Left renal cortex interstitium (tissue), 4 donors: Measurements from ENCODE around the gene MAP3K9. TPM values are rescaled to one million over a fixed set of nuclear protein-coding genes. Genes with fewer than 3 reads are reported as not detected.

ENCODE experiments used
- DNase-seq, 4 donors: peaks; one replicate each; pipeline ENCODE4 v3.0.0-alpha.2; 2013; ENCODE audit warnings: low read depth in 4 of 4, low spot score in 2 of 4, missing footprints in 1 of 4
- polyA plus RNA-seq, 4 donors: library from polyadenylated mRNA; unstranded; fragments of 120-200 nt; gene quantifications; one replicate each; pipeline ENCODE4 v1.2.1, GENCODE V29; 2013; ENCODE audit not compliant: insufficient read length in 4 of 4

The MAP3K9 gene
- polyA plus RNA-seq, 4 donors = 3.3 to 5.4 (median 4.2) TPM

DNA sequence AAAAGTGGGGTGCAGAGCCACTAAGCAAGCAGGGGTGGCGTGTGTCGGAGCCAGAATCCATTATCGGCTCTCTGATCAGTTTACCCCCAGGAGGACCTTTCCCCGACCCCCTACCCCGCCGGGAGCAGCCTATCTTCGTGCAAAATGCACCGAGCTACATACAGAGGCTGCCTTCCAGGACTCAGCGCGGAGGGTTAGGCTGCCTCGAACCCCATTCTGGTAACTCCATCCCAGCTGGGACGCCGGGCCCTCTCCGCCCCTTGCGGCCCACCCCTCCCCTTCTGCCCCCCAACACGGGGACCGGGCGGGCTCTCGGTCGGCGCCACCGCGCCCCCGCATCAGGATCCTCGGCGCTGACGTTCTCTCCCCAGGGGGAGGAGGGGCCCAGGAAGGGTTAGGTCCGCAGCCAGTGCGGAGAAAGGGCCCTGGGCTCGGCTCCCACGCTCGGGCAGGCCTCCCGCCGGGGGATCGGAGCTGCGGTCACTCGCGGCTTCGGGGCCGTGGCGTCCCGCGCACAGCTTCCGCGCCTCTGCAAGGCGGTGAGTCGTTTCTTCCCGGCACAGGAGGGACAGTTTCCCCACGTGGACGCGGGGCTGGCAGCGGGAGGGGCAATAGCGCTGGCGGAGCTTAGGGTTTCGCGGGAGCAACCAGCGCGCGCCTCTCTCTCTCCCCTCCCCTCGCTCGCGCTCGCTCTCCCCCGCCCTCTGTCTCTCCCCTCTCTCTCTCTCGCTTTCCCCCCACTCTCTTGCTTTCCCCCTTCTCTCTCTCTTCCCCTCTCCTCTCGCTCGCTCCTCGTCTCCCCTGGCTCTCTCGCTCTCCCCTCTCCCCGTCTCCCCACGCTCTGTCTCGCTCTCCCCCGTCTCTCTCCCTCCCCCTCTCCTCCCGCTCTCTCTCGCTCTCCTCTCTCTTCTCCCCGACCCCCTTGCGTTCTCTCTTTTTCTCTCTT is 12.5 kb upstream of the MAP3K9 start:
- DNase-seq = no peak

- DNase-seq = no peak
Observed at GRCh38 chr14:70816525-70816924, 7.2 kb upstream of the MAP3K9 start.

GRCh38 chr14:70814466-70814865 is 5.2 kb upstream of the MAP3K9 start:
- no peak for DNase-seq

DNA sequence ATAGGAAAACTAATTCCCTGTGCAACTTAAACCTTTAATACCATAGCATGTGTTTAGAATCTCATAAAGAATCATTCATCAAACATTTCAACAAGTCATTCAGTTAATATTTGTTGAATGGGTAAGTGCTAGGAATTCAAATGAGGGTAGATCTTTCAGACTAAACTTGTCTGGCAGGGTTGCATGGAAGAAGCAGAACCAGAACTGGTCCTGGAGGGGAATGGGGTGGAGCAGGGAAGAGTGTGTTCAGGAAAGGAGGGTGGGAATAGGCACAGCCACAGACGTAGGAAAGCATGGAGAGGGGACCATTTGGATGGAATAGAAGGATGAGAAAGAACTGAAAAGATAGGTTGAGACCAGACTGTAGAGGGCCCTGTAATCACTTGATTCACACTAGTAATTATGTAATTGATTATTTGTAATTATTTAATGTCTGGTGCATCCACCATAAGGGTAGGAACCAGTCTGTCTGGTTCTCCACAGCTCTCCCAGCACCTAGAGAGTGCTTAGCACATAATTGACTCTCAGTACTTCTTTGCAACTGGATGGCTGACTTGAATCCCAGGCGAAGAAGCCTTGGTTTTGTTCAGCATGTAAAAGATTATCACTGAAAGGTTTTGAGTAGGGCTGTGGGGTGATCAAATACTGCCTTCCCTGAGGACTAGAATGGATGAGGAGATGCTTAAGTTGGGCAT is 3.0 kb upstream of the MAP3K9 start:
- DNase-seq = no peak

- no peak for DNase-seq
Observed at GRCh38 chr14:70811578-70811977, 2.3 kb upstream of the MAP3K9 start.

DNA sequence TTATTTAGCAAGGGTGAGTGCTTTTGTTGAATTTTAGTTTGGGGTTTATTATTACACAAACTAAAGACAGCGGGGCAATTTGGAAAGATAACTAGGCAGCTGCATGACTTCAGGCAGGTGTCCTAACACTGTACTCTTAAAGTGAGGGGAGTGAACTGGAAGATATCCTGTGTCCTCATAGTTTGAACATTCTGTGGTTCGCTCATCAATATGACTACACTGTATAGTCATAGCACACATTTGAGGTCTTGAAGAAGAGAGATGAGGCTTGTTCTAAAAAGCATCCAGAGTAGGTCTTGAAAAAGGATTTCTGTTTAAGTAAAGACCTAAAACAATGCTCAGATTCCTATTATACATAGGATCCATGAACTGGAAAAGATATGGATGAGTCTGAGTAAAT is 1.7 kb upstream of the MAP3K9 start:
- no peak for DNase-seq

DNA sequence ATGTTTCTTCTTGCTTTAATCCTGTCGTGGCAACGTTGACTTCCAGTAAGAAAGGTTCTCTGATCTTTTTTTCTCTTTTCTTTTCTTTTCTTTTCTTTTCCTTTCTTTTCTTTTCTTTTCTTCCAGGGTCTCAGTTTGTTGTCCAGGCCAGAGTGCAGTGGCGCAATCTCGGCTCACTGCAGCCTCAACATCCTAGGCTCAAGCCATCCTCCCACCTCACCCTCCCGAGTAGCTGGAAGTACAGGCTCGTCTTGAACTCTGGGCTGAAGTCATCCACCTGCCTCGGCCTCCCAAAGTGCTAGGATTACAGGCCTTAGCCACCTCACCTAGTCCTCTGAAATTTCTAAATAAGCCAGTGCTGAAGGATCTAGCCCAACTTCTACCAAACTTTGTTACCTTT is 1.3 kb upstream of the MAP3K9 start:
- no peak for DNase-seq

- no peak for DNase-seq
Observed at GRCh38 chr14:70808416-70809224, 693 bp downstream of the MAP3K9 start.

DNA sequence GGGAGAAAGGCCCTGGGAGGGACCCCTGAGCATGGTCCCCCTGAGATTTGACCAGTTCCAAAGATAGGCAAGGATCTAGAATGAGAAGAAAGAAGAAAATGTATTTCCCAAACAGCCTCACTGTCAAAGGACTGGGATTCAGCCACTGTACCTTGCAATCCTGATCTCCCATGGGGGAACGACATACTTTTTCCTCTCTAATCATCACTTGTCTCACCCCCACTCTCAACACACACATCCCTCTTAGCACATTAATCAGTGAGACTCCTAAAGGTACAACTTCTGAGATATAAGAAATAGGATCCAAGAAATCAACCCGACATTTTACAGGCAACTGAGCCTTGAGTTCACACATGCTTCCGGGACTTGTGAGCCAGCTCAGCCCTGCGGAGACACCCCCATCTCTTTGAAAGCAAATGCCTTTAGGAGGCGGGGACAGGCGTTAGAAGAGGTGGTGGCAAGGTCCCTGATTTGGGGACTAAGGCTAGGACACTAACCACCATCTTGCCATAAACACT is 1.4 kb downstream of the MAP3K9 start:
- DNase-seq = no peak

- DNase-seq = no peak
Observed at GRCh38 chr14:70804556-70805162, 4.7 kb downstream of the MAP3K9 start.

DNA sequence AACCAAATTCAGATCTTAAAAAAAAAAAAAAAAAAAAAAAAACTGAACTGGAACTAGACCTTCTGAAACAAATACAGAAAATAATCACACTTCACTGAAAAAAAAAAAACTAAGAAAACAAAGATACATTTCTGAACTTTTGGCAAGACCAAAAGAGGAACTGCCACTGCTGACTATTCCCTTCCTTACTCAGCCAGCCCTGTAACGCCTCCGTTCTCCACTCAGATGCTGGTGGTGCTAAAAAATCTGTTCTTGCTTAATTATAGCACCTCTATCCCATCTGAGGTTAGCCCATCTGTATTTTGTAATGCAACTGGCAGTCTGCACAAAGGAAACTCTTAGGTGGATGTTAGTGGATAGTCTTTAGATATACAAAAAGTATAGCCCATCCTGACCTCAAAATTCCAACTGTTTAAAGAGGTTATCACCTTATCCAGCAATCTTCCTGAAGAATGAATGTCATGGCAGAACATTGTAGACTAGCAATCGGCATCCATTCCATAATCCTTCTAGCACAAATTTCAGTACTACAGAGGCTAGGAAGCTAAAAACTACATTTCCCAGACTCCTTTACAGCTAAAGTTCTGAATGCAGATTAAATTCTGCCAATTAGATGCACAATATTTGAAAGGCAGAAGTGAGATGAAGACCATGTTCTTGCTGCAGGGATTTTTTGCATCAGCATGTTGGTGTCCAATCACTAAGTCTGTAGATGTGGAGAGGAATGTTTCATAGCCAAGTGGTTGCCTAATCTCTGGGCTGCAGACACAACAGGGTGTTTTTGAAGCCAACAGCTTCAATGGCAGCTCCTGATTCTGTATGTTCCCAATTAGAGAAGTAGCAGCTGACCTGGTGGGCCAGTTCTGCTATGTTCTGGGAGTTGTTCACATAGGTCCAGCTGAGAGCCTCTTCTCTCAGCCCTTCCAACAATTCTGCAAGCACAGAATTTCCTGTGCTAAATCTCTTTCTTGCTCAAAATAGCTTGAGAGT is 5.7 kb downstream of the MAP3K9 start:
- no peak for DNase-seq

GRCh38 chr14:70802379-70802778 is 6.9 kb downstream of the MAP3K9 start:
- no peak for DNase-seq

- DNase-seq = no peak
Observed at GRCh38 chr14:70801836-70802235, 7.5 kb downstream of the MAP3K9 start.

DNA sequence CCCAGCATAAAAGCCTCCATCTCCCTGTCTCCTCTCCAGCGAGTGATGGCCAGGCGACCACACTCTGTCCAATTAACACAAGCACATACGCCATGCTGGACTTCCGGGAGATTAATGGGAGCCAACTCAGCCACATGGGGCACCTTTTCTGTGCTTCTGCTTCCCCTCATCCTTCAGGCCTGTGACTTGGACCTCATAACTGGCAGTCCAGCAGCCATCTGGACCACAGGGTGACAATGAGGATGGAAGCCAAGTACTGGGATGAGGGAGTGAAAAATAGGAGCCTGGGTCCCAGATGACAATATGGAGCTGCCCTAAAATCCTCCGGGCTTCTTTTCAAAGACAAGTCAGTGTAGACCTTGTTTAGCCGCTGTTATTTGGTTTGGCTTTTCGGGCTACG is 12.8 kb downstream of the MAP3K9 start:
- no peak for DNase-seq

GRCh38 chr14:70794294-70794693 is 15.0 kb downstream of the MAP3K9 start:
- DNase-seq = no peak

DNA sequence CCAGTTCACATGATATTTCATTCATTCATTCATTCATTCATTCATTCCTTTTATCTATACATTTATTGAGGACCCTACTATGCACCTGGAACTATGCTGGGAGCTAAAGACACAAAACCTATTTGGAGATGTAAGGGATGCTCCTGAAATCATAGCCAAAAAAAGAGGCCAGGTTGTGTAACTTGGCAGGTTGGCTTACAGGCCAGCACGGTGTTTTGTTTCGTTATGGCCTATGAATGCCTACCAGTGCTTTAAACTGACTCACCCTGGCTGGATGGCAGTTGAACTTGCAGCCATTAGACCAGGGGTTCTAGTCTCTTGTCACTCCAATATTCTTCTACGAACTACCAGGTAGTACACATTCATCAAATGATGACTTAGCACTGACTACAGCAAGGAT is 15.7 kb downstream of the MAP3K9 start:
- no peak for DNase-seq

- no peak for DNase-seq
Observed at GRCh38 chr14:70792939-70793338, 16.4 kb downstream of the MAP3K9 start.

DNA sequence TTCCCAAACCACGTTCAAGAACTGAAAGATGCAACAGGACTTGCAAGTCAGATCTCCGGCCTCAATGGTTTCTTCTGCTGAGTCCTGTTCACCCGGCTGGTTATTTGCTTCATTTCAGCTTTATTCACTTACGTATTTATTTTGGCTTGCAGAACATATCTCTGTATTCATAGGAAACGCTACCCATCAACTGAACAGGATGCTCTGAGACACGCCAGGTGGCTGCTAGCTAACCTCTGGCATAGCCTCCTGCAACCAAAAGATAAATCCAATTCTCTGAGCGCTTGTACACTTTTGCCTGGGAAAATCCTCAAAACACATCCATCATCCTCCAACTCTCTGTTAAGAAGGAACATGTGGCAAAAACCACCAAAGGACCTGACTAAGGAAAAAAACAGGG is 17.3 kb downstream of the MAP3K9 start:
- no peak for DNase-seq

GRCh38 chr14:70789961-70790360 is 19.4 kb downstream of the MAP3K9 start:
- no peak for DNase-seq
